GM12878 (cell line): ENCODE data around the gene ZCCHC8. TPM values are rescaled to one million over a fixed set of nuclear protein-coding genes. Genes with fewer than 3 reads are reported as not detected.

Experiments
- ATAC-seq: fragments of 200-7000 bp; cut with Tn5 transposase; 3 replicates; pipeline ENCODE4 v1.9.1; 2020; ENCODE audit warnings: mild to moderate bottlenecking, moderate library complexity
- BruUV-seq: library from RNA; stranded (reverse); fragments of 400-500 nt; replicated peaks from 2 replicates; lab custom pipeline; 2021; lab: Mats Ljungman, UMichigan
- CTCF ChIA-PET: fragments of 300-600 bp; sonication (Branson Sonifier 250); formaldehyde crosslinking; extraction: SDS; loops from one replicate; lab custom pipeline; 2021; ENCODE audit warnings: inconsistent platforms; lab: Yijun Ruan, JAX
- POLR2A ChIA-PET: fragments of 350-600 bp; formaldehyde crosslinking; extraction: SDS; loops from one replicate; lab custom pipeline; 2021; ENCODE audit warnings: inconsistent platforms; lab: Charles Lee
- RAD21 ChIA-PET: fragments of 300-600 bp; sonication (Branson Sonifier 250); formaldehyde crosslinking; loops from one replicate; lab custom pipeline; 2023; ENCODE audit warnings: antibody characterized with exemption; ENCODE audit not compliant: unreplicated experiment; lab: Charles Lee
- SMC1A ChIA-PET: fragments of 300-600 bp; sonication (Branson Sonifier 250); formaldehyde crosslinking; loops from one replicate; lab custom pipeline; 2023; ENCODE audit not compliant: unreplicated experiment, uncharacterized antibody; lab: Charles Lee
- DNase-seq: peaks from one replicate; pipeline ENCODE4 v3.0.0-alpha.2; 2011; ENCODE audit warnings: low read depth, low spot score
- FAIRE-seq: peaks from 3 replicates; lab custom pipeline; 2011; peaks lifted over from hg19 to GRCh38; lab: Jason Lieb, UNC
- H2AFZ ChIP-seq: 2 replicates; pipeline ENCODE4 v1.6.0; 2011; ENCODE audit warnings: low read depth, low read length, control low read depth; ENCODE audit not compliant: control insufficient read depth
- H3K27ac ChIP-seq: 2 replicates; pipeline ENCODE4 v1.5.1; 2011; ENCODE audit warnings: control low read depth; ENCODE audit not compliant: control insufficient read depth, insufficient read depth
- H3K27me3 ChIP-seq, 2 experiments: replicated peaks in 1 of 2; 2 replicates each; pipeline versions ENCODE4 v1.6.0 to v1.6.1; 2011; ENCODE audit warnings: low read length in 1 of 2; ENCODE audit not compliant: control insufficient read depth in 2 of 2, insufficient read depth in 2 of 2
- H3K36me3 ChIP-seq, 2 experiments: 2 replicates each; pipeline ENCODE4 v1.5.1; 2011; ENCODE audit warnings: low read length in 1 of 2; ENCODE audit not compliant: control insufficient read depth in 2 of 2, insufficient read depth in 2 of 2
- H3K4me1 ChIP-seq: 2 replicates; pipeline ENCODE4 v1.6.1; 2011; ENCODE audit warnings: mild to moderate bottlenecking, low read length, moderate library complexity, mixed read lengths; ENCODE audit not compliant: control insufficient read depth, insufficient read depth
- H3K4me2 ChIP-seq: 2 replicates; pipeline ENCODE4 v1.6.0; 2011; ENCODE audit warnings: control low read depth; ENCODE audit not compliant: control insufficient read depth, insufficient read depth
- H3K4me3 ChIP-seq: fragments of 200-600 bp; sonication (generic); 2 replicates; pipeline ENCODE4 v1.5.1; 2016
- H3K79me2 ChIP-seq: 2 replicates; pipeline ENCODE4 v1.6.0; 2011; ENCODE audit warnings: low read length; ENCODE audit not compliant: control insufficient read depth, insufficient read depth
- H3K9ac ChIP-seq: 2 replicates; pipeline ENCODE4 v1.8.0; 2011; ENCODE audit warnings: low read length, control low read depth, mixed read lengths; ENCODE audit not compliant: control insufficient read depth, insufficient read depth
- H3K9me3 ChIP-seq: replicated peaks from 3 replicates; pipeline ENCODE4 v1.5.1; 2011; ENCODE audit warnings: mild to moderate bottlenecking, low read length; ENCODE audit not compliant: control insufficient read depth, insufficient read depth
- H4K20me1 ChIP-seq: 2 replicates; pipeline ENCODE4 v1.6.0; 2011; ENCODE audit not compliant: control insufficient read depth, insufficient read depth
- ATF2 ChIP-seq: IDR thresholded peaks from 2 replicates; pipeline ENCODE4 v1.6.1; 2012; ENCODE audit warnings: low read length, inconsistent platforms
- ATF7 ChIP-seq: fragments of 450-650 bp; IDR thresholded peaks from 2 replicates; pipeline ENCODE4 v1.6.1; 2016; ENCODE audit warnings: low read depth, mild to moderate bottlenecking
- BACH1 ChIP-seq: fragments of 450-650 bp; IDR thresholded peaks from 2 replicates; pipeline ENCODE4 v1.6.1; 2017; ENCODE audit warnings: mild to moderate bottlenecking, borderline replicate concordance
- BCLAF1 ChIP-seq: fragments of 450-650 bp; IDR thresholded peaks from 2 replicates; pipeline ENCODE4 v1.6.1; 2017; ENCODE audit warnings: antibody characterized with exemption, mild to moderate bottlenecking, moderate library complexity
- E2F8 ChIP-seq: fragments of 450-650 bp; IDR thresholded peaks from 2 replicates; pipeline ENCODE4 v1.6.1; 2018; ENCODE audit warnings: mild to moderate bottlenecking, low read depth, moderate library complexity; ENCODE audit not compliant: partially characterized antibody
- EGR1 ChIP-seq, 2 experiments: IDR thresholded peaks; 1 replicate in 1 of 2; 2 replicates in 1 of 2; pipeline ENCODE4 v1.6.1; 2011 to 2012; ENCODE audit warnings: low read depth in 2 of 2, low read length in 2 of 2, borderline replicate concordance in 1 of 2, mild to moderate bottlenecking in 1 of 2, moderate library complexity in 1 of 2
- FOXK2 ChIP-seq: fragments of 450-650 bp; IDR thresholded peaks from 2 replicates; pipeline ENCODE4 v1.6.1; 2017; ENCODE audit warnings: mild to moderate bottlenecking, moderate library complexity
- IRF4 ChIP-seq: IDR thresholded peaks from 2 replicates; pipeline ENCODE4 v1.6.1; 2011; ENCODE audit warnings: low read depth, low read length
- MAX ChIP-seq: IDR thresholded peaks from 2 replicates; pipeline ENCODE4 v1.6.1; 2012; ENCODE audit warnings: low read depth, low read length, improper control_type of control experiment
- REST ChIP-seq: IDR thresholded peaks from 2 replicates; pipeline ENCODE4 v1.6.1; 2012; ENCODE audit warnings: mild to moderate bottlenecking, low read depth, low read length
- TBL1XR1 ChIP-seq: IDR thresholded peaks from 2 replicates; pipeline ENCODE4 v1.6.1; 2012; ENCODE audit warnings: low read depth, low read length, improper control_type of control experiment
- YBX1 ChIP-seq: fragments of 450-650 bp; IDR thresholded peaks from 2 replicates; pipeline ENCODE4 v1.6.1; 2016; ENCODE audit warnings: antibody characterized with exemption
- ZNF24 ChIP-seq: fragments of 450-650 bp; IDR thresholded peaks from 2 replicates; pipeline ENCODE4 v1.6.1; 2017; ENCODE audit warnings: antibody characterized with exemption, mild to moderate bottlenecking
- ZNF274 ChIP-seq: IDR thresholded peaks from one replicate; pipeline ENCODE4 v1.8.0; 2011; ENCODE audit not compliant: insufficient read length, insufficient read depth
- WGBS: methylation state at CpG from one replicate; pipeline ENCODE4 v1.1.6; 2016; ENCODE audit warnings: low lambda C conversion rate; ENCODE audit not compliant: insufficient replicate concordance, insufficient coverage; ENCODE audit errors: missing lambda C conversion rate; 5-methylcytosine and 5-hydroxymethylcytosine counted together
- in situ Hi-C: fragments of 300-500 bp; cut with MboI; formaldehyde crosslinking; loops from 9 replicates; pipeline ENCODE4 v1.14.3; 2018; ENCODE audit warnings: mixed read lengths
- intact Hi-C: fragments of 100-400 bp; cut with micrococcal nuclease; formaldehyde crosslinking; loops from one replicate; pipeline ENCODE4 v1.14.2; 2022; ENCODE audit not compliant: unreplicated experiment
- polyA plus RNA-seq, 11 experiments: library from polyadenylated mRNA; depleted of rRNA in 4 of 11; unstranded in 6 of 11; stranded (reverse) in 5 of 11; fragments of >200 nt; fragmentation: Nextera tagmentation in 4 of 11; fragmentation: Illumina TruSeq in 1 of 11; extraction: Ambion mirVana in 4 of 11; extraction: Trizol in 1 of 11; gene quantifications; 1 replicate in 1 of 11; 2 replicates in 10 of 11; pipeline versions ENCODE4 v1.2.1 to v1.2.3, GENCODE V29; 2011 to 2016; ENCODE audit warnings: inconsistent platforms in 2 of 11, missing spikeins in 2 of 11, low read depth in 1 of 11
- total RNA-seq, 4 experiments: library from RNA; depleted of rRNA in 3 of 4; stranded (reverse); fragments of >200 nt in 3 of 4; fragmentation: Illumina TruSeq in 1 of 4; extraction: Trizol in 1 of 4; gene quantifications; 2 replicates each; pipeline versions ENCODE4 v1.2.1 to v1.2.3, GENCODE V29; 2013 to 2021

The ZCCHC8 gene
- total and polyA plus RNA-seq, 10 of the 15 experiments (the other 5 are each of a cell fraction or from before 2014, with no cell fraction given), result 8.8 to 34.8 (median 21.7) TPM

- H2AFZ ChIP-seq, result peak overlapping the region; percentile 76
- no TSS peak for BruUV-seq
- TF ChIP-seq FOXK2, result no peak
- TF ChIP-seq REST, result no peak
- no peak for TF ChIP-seq ZNF274
- TF ChIP-seq ATF7, result no peak
- no peak for TF ChIP-seq YBX1
- TF ChIP-seq EGR1 (IDR thresholded peaks at IDR 0.05; ENCODE audit: borderline replicate concordance in 1 of 2, low read depth in 2 of 2, low read length in 2 of 2), result no peak
- TF ChIP-seq BACH1, result no peak
- TF ChIP-seq TBL1XR1, result no peak
- no peak for TF ChIP-seq ATF2
- no peak for TF ChIP-seq E2F8
- TF ChIP-seq BCLAF1, result no peak
- TF ChIP-seq IRF4, result no peak
- TF ChIP-seq MAX, result no peak
- no peak for TF ChIP-seq ZNF24
These were observed 43.1 kb downstream of the ZCCHC8 start for GRCh38 chr12:122457627-122458026.

More at GRCh38 chr12:122457627-122458026, 43.1 kb downstream of the ZCCHC8 start:
- no peak for FAIRE-seq
- peak; percentile 11; the same call in 2 of the 3 replicates for ATAC-seq
- Histone ChIP-seq H4K20me1 (no peaks in the 10 kb centered on the region), H3K4me2 (peak overlapping the region; percentile 44), H3K27ac (peak overlapping the region; percentile 57), H3K36me3 (no peaks in the 10 kb centered on the region), H3K4me3 (no peak overlapping the region), H3K9ac (no peak overlapping the region), H3K27me3 (no peaks in the 10 kb centered on the region), H3K79me2 (no peaks in the 10 kb centered on the region), H3K4me1 (peaks cover 19% of the 10 kb centered on the region), H3K9me3 (no peaks in the 10 kb centered on the region)
- ChIA-PET CTCF (interaction anchor here (5.7 kb wide), 1 partner anchor 14 kb away, joined by 25 read pairs; no protein-coding TSS in a partner anchor), POLR2A (no interaction called here), RAD21 (no interaction called here), SMC1A (no interaction called here)
- intact Hi-C loops, result no loop called here
- in situ Hi-C loops, result no loop called here
- 50% methylated on average over 2 of the region's 2 CpGs for WGBS
- no peak for DNase-seq
